Effector memory CD8-positive, alpha-beta T cell (primary cell): Measurements from ENCODE around the gene INPP4B.

Experiments used
- ATAC-seq: fragments of 150-1000 bp; cut with Tn5 transposase; replicated peaks from 2 replicates; pipeline ENCODE4 v1.10.0; 2021; ENCODE audit warnings: mild to moderate bottlenecking, moderate library complexity
- DNase-seq, 3 experiments: peaks; one replicate each; pipeline ENCODE4 v3.0.0; 2021
- H3K27ac Mint-ChIP-seq, 2 donors: one replicate each; pipeline ENCODE4 v1.8.0; 2022; ENCODE audit warnings: mild to moderate bottlenecking in 2 of 2, mixed read lengths in 2 of 2, moderate library complexity in 2 of 2
- H3K27me3 Mint-ChIP-seq, 2 donors: one replicate each; pipeline ENCODE4 v1.8.0; 2022; ENCODE audit warnings: mixed read lengths in 2 of 2
- H3K36me3 Mint-ChIP-seq: one replicate; pipeline ENCODE4 v1.8.0; 2022; ENCODE audit warnings: mild to moderate bottlenecking, moderate library complexity, mixed read lengths; ENCODE audit not compliant: insufficient read depth
- H3K4me1 Mint-ChIP-seq, 2 donors: one replicate each; pipeline ENCODE4 v1.8.0; 2022; ENCODE audit warnings: low read depth in 2 of 2, mixed read lengths in 2 of 2
- H3K4me3 Mint-ChIP-seq, 2 donors: one replicate each; pipeline ENCODE4 v1.8.0; 2022; ENCODE audit warnings: mild to moderate bottlenecking in 2 of 2, mixed read lengths in 2 of 2, moderate library complexity in 2 of 2
- H3K9me3 Mint-ChIP-seq, 2 donors: one replicate each; pipeline ENCODE4 v1.8.0; 2022; ENCODE audit warnings: mixed read lengths in 2 of 2

Gene INPP4B

GRCh38 chr4:142156256-142156655 is 689.8 kb downstream of the INPP4B start:
- Mint-ChIP-seq H3K9me3 (no peaks in the 10 kb centered on the region), H3K4me3 (no peak overlapping the region), H3K36me3 (peaks cover 25% of the 10 kb centered on the region)

DNA sequence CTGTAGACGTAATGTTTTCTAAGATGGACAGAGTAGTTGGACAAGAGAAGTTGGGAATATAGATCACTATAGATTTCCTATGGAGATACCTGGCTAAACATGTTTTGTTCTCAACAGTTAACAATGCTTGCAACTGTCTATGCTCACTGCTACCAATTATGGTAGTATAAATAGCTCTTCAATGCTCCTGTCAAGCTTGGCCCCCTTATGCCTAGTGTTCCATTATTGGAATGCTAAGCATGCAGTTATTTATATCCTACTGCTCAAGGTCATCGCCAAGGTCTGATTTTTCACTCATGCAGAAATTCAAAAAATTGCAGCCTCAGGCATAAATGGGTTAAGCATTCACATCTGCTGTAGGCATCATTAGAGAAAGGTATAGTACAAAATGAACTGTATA is 690.8 kb downstream of the INPP4B start:
- H3K9me3 Mint-ChIP-seq: no peaks in the 10 kb centered on the region
- H3K27ac Mint-ChIP-seq: no peak overlapping the region
- DNase-seq: no peak
- H3K36me3 Mint-ChIP-seq: peaks cover 23% of the 10 kb centered on the region
- H3K4me3 Mint-ChIP-seq: no peak overlapping the region
- no peak for ATAC-seq
- no peaks in the 10 kb centered on the region for H3K27me3 Mint-ChIP-seq
- H3K4me1 Mint-ChIP-seq: peaks cover 4 to 17% of the 10 kb centered on the region in 2 donors

More at GRCh38 chr4:142156256-142156655, 689.8 kb downstream of the INPP4B start:
- DNase-seq (no peak), ATAC-seq (no peak)
- peaks cover 4 to 17% of the 10 kb centered on the region in 2 donors for H3K4me1 Mint-ChIP-seq
- H3K27me3 Mint-ChIP-seq: no peaks in the 10 kb centered on the region
- no peak overlapping the region for H3K27ac Mint-ChIP-seq

- peaks cover 4% of the 10 kb centered on the region for H3K36me3 Mint-ChIP-seq
- no peak for ATAC-seq
- H3K27ac Mint-ChIP-seq: no peak overlapping the region
- no peak for DNase-seq
- H3K4me1 Mint-ChIP-seq: peaks cover 3 to 11% of the 10 kb centered on the region in 2 donors
- H3K27me3 Mint-ChIP-seq: no peaks in the 10 kb centered on the region
- H3K9me3 Mint-ChIP-seq: no peaks in the 10 kb centered on the region
- no peak overlapping the region for H3K4me3 Mint-ChIP-seq
Measured at GRCh38 chr4:142150483-142150882, 695.6 kb downstream of the INPP4B start.

DNA sequence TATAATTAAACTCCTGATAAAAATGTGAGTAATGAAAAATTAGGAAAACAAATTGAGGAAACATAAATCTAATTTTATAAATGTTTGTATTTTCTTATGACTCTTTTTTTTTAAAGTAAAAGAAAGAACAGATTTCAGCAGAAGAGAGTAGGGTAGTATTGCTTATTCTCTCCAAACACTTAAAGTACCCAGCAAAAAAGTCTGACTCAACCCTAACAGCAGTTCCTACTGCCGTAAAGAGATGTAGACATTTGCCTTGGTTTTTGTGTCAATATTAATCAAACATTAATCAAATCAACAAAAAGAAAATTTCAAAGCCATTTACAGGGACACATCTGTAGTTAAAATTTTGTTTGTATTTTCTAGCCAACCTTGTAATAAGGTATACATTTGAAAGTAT is 701.3 kb downstream of the INPP4B start:
- DNase-seq: no peak
- no peaks in the 10 kb centered on the region for H3K27me3 Mint-ChIP-seq
- H3K9me3 Mint-ChIP-seq: no peaks in the 10 kb centered on the region
- ATAC-seq: no peak
- H3K4me3 Mint-ChIP-seq: no peak overlapping the region
- H3K4me1 Mint-ChIP-seq: peaks cover 5 to 13% of the 10 kb centered on the region in 2 donors
- peaks cover 11% of the 10 kb centered on the region for H3K36me3 Mint-ChIP-seq
- peak overlapping the region in 1 of 2 donors; percentile 35 for H3K27ac Mint-ChIP-seq

GRCh38 chr4:142142366-142143054 is 703.6 kb downstream of the INPP4B start:
- Mint-ChIP-seq H3K9me3 (no peaks in the 10 kb centered on the region), H3K4me3 (no peak overlapping the region), H3K27me3 (no peaks in the 10 kb centered on the region), H3K27ac (peak overlapping the region in 1 of 2 donors; percentile 63), H3K4me1 (peaks cover 7 to 9% of the 10 kb centered on the region in 2 donors), H3K36me3 (peaks cover 14% of the 10 kb centered on the region)
- DNase-seq (no peak), ATAC-seq (no peak)

DNA sequence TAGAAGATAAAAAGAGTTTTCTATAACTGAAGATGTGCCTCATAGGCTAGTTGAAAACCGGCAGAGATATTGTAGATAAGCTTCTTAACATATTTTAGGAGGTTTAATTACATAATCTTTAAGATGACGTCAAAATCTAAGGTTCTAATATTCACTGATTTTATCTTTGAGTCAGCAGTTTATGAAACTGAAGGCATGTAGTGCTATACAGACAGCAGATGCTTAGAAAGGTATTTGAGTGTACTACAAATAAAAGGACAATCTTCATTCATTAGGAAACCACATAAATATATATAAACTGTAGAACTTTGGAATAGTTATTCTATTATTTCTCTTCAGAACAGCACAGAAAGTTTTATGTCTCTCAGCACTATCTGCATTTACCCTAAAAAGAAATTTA is 704.9 kb downstream of the INPP4B start:
- DNase-seq (no peak), ATAC-seq (no peak)
- H3K4me1 Mint-ChIP-seq: peaks cover 5 to 9% of the 10 kb centered on the region in 2 donors
- H3K36me3 Mint-ChIP-seq: peaks cover 14% of the 10 kb centered on the region
- no peak overlapping the region for H3K4me3 Mint-ChIP-seq
- no peaks in the 10 kb centered on the region for H3K27me3 Mint-ChIP-seq
- H3K9me3 Mint-ChIP-seq: no peaks in the 10 kb centered on the region
- no peak overlapping the region for H3K27ac Mint-ChIP-seq

DNA sequence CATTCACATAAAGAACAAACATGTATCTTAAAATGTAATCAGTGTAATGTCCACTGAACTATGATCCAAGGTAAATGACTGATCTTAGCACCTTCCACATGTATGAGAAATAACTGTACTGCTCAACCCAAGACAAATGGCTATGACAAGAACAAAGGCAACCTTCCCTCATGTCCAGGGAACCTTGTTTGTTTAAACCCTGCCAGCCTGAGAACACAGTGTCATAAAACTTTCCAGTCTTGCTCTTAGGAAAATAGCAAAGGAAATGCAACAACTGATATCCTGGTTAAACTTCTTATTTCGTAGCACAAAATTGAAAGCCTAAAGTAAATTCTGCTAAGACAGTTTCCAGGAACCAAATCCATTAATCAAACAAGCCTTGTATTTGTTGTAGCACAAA is 715.4 kb downstream of the INPP4B start:
- Mint-ChIP-seq H3K27me3 (no peaks in the 10 kb centered on the region), H3K27ac (peak overlapping the region in 1 of 2 donors; percentile 9), H3K4me3 (no peak overlapping the region), H3K9me3 (no peaks in the 10 kb centered on the region), H3K36me3 (no peaks in the 10 kb centered on the region), H3K4me1 (peaks cover 2 to 12% of the 10 kb centered on the region in 2 donors)
- DNase-seq (no peak), ATAC-seq (no peak)

DNA sequence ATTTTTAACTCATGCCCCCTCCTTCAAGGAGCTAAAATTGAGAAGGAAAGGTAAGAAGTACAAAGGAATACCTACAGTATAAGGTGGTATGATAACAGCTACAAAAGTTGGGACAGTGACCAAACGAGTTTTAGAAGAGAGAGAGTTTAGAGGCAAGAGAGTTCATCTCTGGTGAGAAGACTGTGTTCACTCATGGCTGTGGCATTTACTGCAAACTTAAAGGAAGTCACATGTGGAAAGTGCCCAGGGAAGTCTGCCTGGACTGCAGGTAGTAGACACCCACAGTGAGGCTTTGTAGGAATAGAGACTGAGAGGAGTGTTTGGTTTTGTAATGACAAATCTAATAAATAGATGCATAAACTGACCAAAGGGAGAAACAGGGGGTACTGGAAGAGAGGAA is 716.2 kb downstream of the INPP4B start:
- Mint-ChIP-seq H3K4me1 (peaks cover 2 to 12% of the 10 kb centered on the region in 2 donors), H3K36me3 (no peaks in the 10 kb centered on the region), H3K27ac (peak overlapping the region in 1 of 2 donors; percentile 9), H3K9me3 (no peaks in the 10 kb centered on the region), H3K27me3 (no peaks in the 10 kb centered on the region), H3K4me3 (no peak overlapping the region)
- no peak for DNase-seq
- no peak for ATAC-seq

GRCh38 chr4:142129473-142129872 is 716.6 kb downstream of the INPP4B start:
- H3K9me3 Mint-ChIP-seq: no peaks in the 10 kb centered on the region
- no peaks in the 10 kb centered on the region for H3K27me3 Mint-ChIP-seq
- no peaks in the 10 kb centered on the region for H3K36me3 Mint-ChIP-seq
- peaks cover 2 to 12% of the 10 kb centered on the region in 2 donors for H3K4me1 Mint-ChIP-seq
- DNase-seq (no peak), ATAC-seq (no peak)
- no peak overlapping the region for H3K27ac Mint-ChIP-seq
- no peak overlapping the region for H3K4me3 Mint-ChIP-seq

DNA sequence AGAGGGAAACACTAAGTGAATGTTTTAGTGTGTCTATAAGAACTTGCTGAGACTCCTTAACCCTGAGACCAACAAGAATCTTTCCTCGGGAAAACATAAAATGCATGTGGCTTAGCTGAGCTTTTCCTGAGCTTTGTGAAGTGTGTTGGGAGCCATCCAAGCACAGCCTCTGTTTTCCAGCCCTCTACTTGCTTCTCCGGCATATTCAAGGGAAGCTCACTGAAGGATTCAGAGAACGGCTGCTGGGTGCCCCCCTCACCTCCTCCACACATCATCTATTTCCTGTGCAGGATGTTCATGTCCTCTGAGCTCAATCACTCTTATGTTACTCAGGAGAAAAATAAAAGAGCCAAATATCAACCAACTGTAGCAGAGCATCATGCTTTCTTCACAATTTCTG is 717.6 kb downstream of the INPP4B start:
- Mint-ChIP-seq H3K9me3 (no peaks in the 10 kb centered on the region), H3K27ac (no peak overlapping the region), H3K27me3 (no peaks in the 10 kb centered on the region), H3K4me1 (peaks cover 2 to 12% of the 10 kb centered on the region in 2 donors), H3K36me3 (peaks cover 7% of the 10 kb centered on the region), H3K4me3 (no peak overlapping the region)
- no peak for DNase-seq
- ATAC-seq: no peak

GRCh38 chr4:142126890-142127497 is 719.1 kb downstream of the INPP4B start:
- ATAC-seq (peak; percentile 72), DNase-seq (peak; percentile 51 to 61 (median 57))
- Mint-ChIP-seq H3K27me3 (no peaks in the 10 kb centered on the region), H3K4me3 (no peak overlapping the region), H3K9me3 (no peaks in the 10 kb centered on the region), H3K4me1 (peaks cover 2 to 12% of the 10 kb centered on the region in 2 donors), H3K36me3 (peaks cover 14% of the 10 kb centered on the region), H3K27ac (no peak overlapping the region)

DNA sequence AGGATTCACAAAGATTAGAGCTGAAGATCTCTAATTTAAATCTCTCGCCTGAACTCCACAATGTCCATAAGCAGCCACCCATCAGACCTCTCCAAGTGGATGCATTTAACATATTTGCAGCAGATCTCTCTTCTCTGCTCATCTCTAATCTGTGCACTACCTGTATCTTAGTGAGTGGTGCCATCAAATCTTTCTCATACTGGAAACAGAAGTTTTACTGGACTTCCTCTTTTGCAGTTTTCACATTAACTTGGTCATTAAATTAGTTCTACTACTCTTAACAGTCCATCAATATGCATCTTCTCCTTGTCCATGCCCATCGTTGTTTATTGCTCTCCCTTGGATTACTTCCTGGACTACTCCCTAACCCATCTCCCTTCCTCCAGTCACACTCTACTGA is 721.2 kb downstream of the INPP4B start:
- no peak for DNase-seq
- Mint-ChIP-seq H3K27me3 (no peaks in the 10 kb centered on the region), H3K27ac (peak overlapping the region in 1 of 2 donors; percentile 17), H3K4me3 (no peak overlapping the region), H3K4me1 (peaks cover 0 to 2% of the 10 kb centered on the region in 2 donors), H3K9me3 (no peaks in the 10 kb centered on the region), H3K36me3 (peaks cover 26% of the 10 kb centered on the region)
- ATAC-seq: no peak

DNA sequence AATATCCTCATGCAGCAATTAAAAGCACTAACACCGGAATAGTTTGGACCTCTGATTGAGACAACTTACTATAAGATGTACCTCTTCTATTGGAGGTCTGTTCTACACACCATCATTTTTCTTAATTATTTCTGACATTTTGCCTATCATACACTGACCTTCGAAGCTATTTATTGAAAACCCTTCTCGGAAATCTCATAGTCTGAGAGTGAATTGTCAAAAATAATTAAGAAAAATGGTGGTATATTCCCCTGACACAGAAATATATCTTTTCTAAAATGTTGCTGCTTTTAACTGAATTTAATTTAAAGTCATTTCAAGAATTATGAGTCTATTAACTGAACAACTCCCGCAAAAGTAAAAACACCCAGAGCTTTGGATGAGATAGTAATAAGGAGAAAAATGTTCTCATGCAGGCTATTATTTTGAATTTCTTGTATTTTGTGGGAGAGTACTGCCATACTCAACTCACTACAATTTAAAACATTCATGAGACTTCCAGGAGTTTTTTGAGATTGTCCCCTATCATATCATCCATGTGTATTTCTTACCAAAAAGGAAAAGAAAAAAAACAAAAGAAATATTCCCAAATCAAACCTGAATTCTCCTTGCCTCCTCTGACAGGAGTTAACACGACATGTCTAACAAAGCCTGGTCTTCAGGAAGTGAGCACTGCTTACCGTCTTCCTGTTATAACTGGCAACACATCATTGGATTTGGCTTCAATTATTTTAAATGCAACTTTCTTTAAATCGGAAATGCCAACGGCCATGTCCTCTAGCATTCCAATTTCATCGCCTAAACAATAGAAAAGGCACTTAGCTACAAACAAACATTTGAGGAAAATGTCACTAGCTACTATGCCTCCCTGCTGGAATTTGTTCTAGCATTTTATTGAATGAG is 724.4 kb downstream of the INPP4B start:
- Mint-ChIP-seq H3K4me3 (no peak overlapping the region), H3K27me3 (no peaks in the 10 kb centered on the region), H3K36me3 (peaks cover 31% of the 10 kb centered on the region), H3K9me3 (no peaks in the 10 kb centered on the region), H3K4me1 (peaks cover 0 to 12% of the 10 kb centered on the region in 2 donors), H3K27ac (peak overlapping the region in 1 of 2 donors; percentile 26)
- no peak for DNase-seq
- no peak for ATAC-seq
